Endothelial cell of umbilical vein (primary cell): ENCODE data around the gene MOGAT3. TPM values are rescaled to one million over a fixed set of nuclear protein-coding genes. Genes with fewer than 3 reads are reported as not detected.
A peak's percentile ranks its signal among the peaks of the same experiment; 100 is the strongest.

Experiments
- BruUV-seq: library from RNA; stranded (reverse); fragments of 400-500 nt; replicated peaks from 2 replicates; lab custom pipeline; 2021; lab: Mats Ljungman, UMichigan
- CTCF ChIA-PET: fragments of 300-600, 350-600 bp; sonication (Branson Sonifier 250); formaldehyde crosslinking; loops from one replicate; lab custom pipeline; 2021; ENCODE audit warnings: antibody characterized with exemption, inconsistent platforms; lab: Charles Lee
- POLR2A ChIA-PET: fragments of 300-600, 350-600 bp; sonication (Branson Sonifier 250); formaldehyde crosslinking; loops from one replicate; lab custom pipeline; 2021; ENCODE audit warnings: antibody characterized with exemption, inconsistent platforms; lab: Charles Lee
- DNase-seq: peaks from one replicate; pipeline ENCODE4 v3.0.0-alpha.2; 2011; ENCODE audit warnings: low read depth, low spot score
- FAIRE-seq: peaks from 2 replicates; lab custom pipeline; 2011; peaks lifted over from hg19 to GRCh38; lab: Jason Lieb, UNC
- H2AFZ ChIP-seq: 2 replicates; pipeline ENCODE4 v1.6.0; 2012; ENCODE audit warnings: low read depth, low read length, control low read depth, inconsistent platforms
- H3K27ac ChIP-seq: 2 replicates; pipeline ENCODE4 v1.5.1; 2011; ENCODE audit warnings: low read depth, mild to moderate bottlenecking, control low read depth, low read length, moderate library complexity; ENCODE audit not compliant: insufficient read depth
- H3K27me3 ChIP-seq, 2 experiments: 2 replicates each; pipeline versions ENCODE4 v1.6.0 to v1.6.1; 2011; ENCODE audit warnings: low read length in 2 of 2, mixed read lengths in 1 of 2; ENCODE audit not compliant: control insufficient read depth in 2 of 2, insufficient read depth in 2 of 2
- H3K36me3 ChIP-seq, 2 experiments: 2 replicates in 1 of 2; 3 replicates in 1 of 2; pipeline ENCODE4 v1.5.1; 2011; ENCODE audit warnings: low read length in 2 of 2, mild to moderate bottlenecking in 1 of 2, moderate library complexity in 1 of 2; ENCODE audit not compliant: control insufficient read depth in 2 of 2, insufficient read depth in 2 of 2; ENCODE audit errors: extremely low read depth in 1 of 2
- H3K4me1 ChIP-seq: 3 replicates; pipeline ENCODE4 v1.5.1; 2011; ENCODE audit warnings: mild to moderate bottlenecking, low read length; ENCODE audit not compliant: control insufficient read depth, insufficient read depth; ENCODE audit errors: extremely low read depth
- H3K4me2 ChIP-seq: 2 replicates; pipeline ENCODE4 v1.6.1; 2011; ENCODE audit warnings: low read length, control low read depth, mixed read lengths; ENCODE audit not compliant: insufficient read depth
- H3K4me3 ChIP-seq, 3 experiments: fragments of 200-600 bp in 1 of 3; sonication (generic), shearing (Covaris generic) in 1 of 3; replicated peaks in 1 of 3; 2 replicates each; pipeline ENCODE4 v1.5.1; 2011 to 2016; ENCODE audit warnings: control low read depth in 3 of 3, low read length in 3 of 3, mild to moderate bottlenecking in 2 of 3, inconsistent platforms in 1 of 3, low read depth in 1 of 3, moderate library complexity in 1 of 3; ENCODE audit not compliant: insufficient read depth in 1 of 3
- H3K79me2 ChIP-seq: 2 replicates; pipeline ENCODE4 v1.6.0; 2012; ENCODE audit warnings: low read length, inconsistent platforms; ENCODE audit not compliant: control insufficient read depth, insufficient read depth
- H3K9ac ChIP-seq: replicated peaks from 2 replicates; pipeline ENCODE3; 2011; ENCODE audit warnings: low read length, control low read depth; ENCODE audit not compliant: insufficient read depth; ENCODE audit errors: extremely low read depth
- H3K9me1 ChIP-seq: replicated peaks from 3 replicates; pipeline ENCODE4 v1.6.0; 2011; ENCODE audit warnings: mild to moderate bottlenecking, low read length; ENCODE audit not compliant: control insufficient read depth, insufficient read depth; ENCODE audit errors: extremely low read depth
- H3K9me3 ChIP-seq: replicated peaks from 2 replicates; pipeline ENCODE4 v1.5.1; 2012; ENCODE audit warnings: low read length, inconsistent platforms; ENCODE audit not compliant: control insufficient read depth, insufficient read depth
- H4K20me1 ChIP-seq: replicated peaks from 2 replicates; pipeline ENCODE3; 2011; ENCODE audit warnings: mild to moderate bottlenecking, low read length; ENCODE audit not compliant: control insufficient read depth, insufficient read depth; ENCODE audit errors: extremely low read depth
- EZH2 ChIP-seq: IDR thresholded peaks from 2 replicates; pipeline ENCODE4 v1.6.1; 2012; ENCODE audit warnings: borderline replicate concordance, low read depth, mild to moderate bottlenecking, moderate library complexity, low read length, inconsistent platforms; ENCODE audit not compliant: severe bottlenecking
- FOS ChIP-seq: IDR thresholded peaks from 2 replicates; pipeline ENCODE4 v1.6.1; 2011; ENCODE audit warnings: mild to moderate bottlenecking, low read length, moderate library complexity, borderline replicate concordance; ENCODE audit not compliant: insufficient read depth
- POLR2A ChIP-seq: IDR thresholded peaks from 2 replicates; pipeline ENCODE4 v1.6.1; 2012; ENCODE audit warnings: low read depth, mild to moderate bottlenecking, control low read depth, low read length
- POLR2AphosphoS5 ChIP-seq: IDR thresholded peaks from 2 replicates; pipeline ENCODE4 v1.6.1; 2012; ENCODE audit warnings: low read depth, mild to moderate bottlenecking, control low read depth, low read length, moderate library complexity; ENCODE audit not compliant: insufficient read depth
- dilution Hi-C: fragments of 300-500 bp; cut with MboI; formaldehyde crosslinking; loops from one replicate; pipeline ENCODE4 v1.15.0; 2019; ENCODE audit warnings: low sequenced_read_pairs; ENCODE audit not compliant: extremely low pct_ligation_motif_present
- intact Hi-C: fragments of 100-400 bp; cut with micrococcal nuclease; formaldehyde crosslinking; loops from one replicate; pipeline ENCODE4 v1.10.0; 2022
- polyA plus RNA-seq, 4 experiments: library from polyadenylated mRNA; depleted of rRNA in 3 of 4; stranded (reverse) in 3 of 4; unstranded in 1 of 4; fragments of >200 nt; gene quantifications; 2 replicates each; pipeline versions ENCODE4 v1.2.1 to v1.2.3, GENCODE V29; 2011 to 2012; ENCODE audit warnings: missing spikeins in 1 of 4
- total RNA-seq: library from RNA; stranded (reverse); gene quantifications from 2 replicates; pipeline ENCODE4 v1.2.3, GENCODE V29; 2021
- TF ChIP-seq, protein P1 (sequence below): IDR thresholded peaks from 2 replicates; pipeline ENCODE4 v1.6.1; 2011; ENCODE audit not compliant: insufficient read depth, insufficient read length

MOGAT3 gene
- total and polyA plus RNA-seq, 2 donors (not counting 3 experiments of a cell fraction or from before 2014, with no cell fraction given) = not detected

GRCh38 chr7:101237206-101238067 is 36.6 kb upstream of the MOGAT3 start, which contains the start of gene CLDN15:
Gene CLDN15, minus strand, starts transcription at chr7:101237802. Its CDS starts 221 bp downstream, at chr7:101237581.
- intact Hi-C loops (loop anchor here (5.0 kb wide), 1 partner anchor 45 kb away; no protein-coding TSS in a partner anchor), dilution Hi-C loops (no loop called here)
- Histone ChIP-seq H3K27ac (peak within 1 kb of the TSS; percentile 36), H2AFZ (no peak within 1 kb of the TSS), H3K4me2 (no peak within 1 kb of the TSS), H3K9me3 (no peaks in the 10 kb centered on the region), H3K4me1 (peaks cover 27% of the 10 kb centered on the region), H3K27me3 (no peaks in the 10 kb centered on the region), H3K36me3 (peaks cover 0 to 16% of the 10 kb centered on the region in 2 experiments), H4K20me1 (no peaks in the 10 kb centered on the region), H3K4me3 (no peak within 1 kb of the TSS), H3K79me2 (peaks cover 5% of the 10 kb centered on the region), H3K9me1 (no peaks in the 10 kb centered on the region), H3K9ac (peak within 1 kb of the TSS; percentile 6)
- no TSS peak for BruUV-seq
- TF ChIP-seq EZH2 (no peak), POLR2AphosphoS5 (no peak), FOS (no peak), POLR2A (no peak)
- TF ChIP-seq, protein P1, sequence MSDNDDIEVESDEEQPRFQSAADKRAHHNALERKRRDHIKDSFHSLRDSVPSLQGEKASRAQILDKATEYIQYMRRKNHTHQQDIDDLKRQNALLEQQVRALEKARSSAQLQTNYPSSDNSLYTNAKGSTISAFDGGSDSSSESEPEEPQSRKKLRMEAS = no peak
- DNase-seq (peak; percentile 51), FAIRE-seq (peak; percentile 68)
- ChIA-PET CTCF (interaction anchor here (1.1 to 3.5 kb wide), 8 partner anchors 9 to 343 kb away, joined by 3 to 23 read pairs (median 9); partner anchors contain the start of genes PLOD3 and ZNHIT1), POLR2A (interaction anchor here (0.6 to 1.1 kb wide), 2 partner anchors 9 to 546 kb away, joined by 3 to 4 read pairs; no protein-coding TSS in a partner anchor)
